Left colon (tissue), 2 donors: Measurements from ENCODE around the gene NEDD4L. TPM values are rescaled to one million over a fixed set of nuclear protein-coding genes. Genes with fewer than 3 reads are reported as not detected.
"Not testable (repeated sequence)": the region's sequence is repeated elsewhere in the genome, so short reads cannot be mapped to it uniquely, and the experiment has no call there.

Source experiments
- ATAC-seq: fragments of 200-7000 bp; cut with Tn5 transposase; one replicate; pipeline ENCODE4 v1.9.1; 2020; ENCODE audit warnings: mild to moderate bottlenecking, moderate library complexity
- DNase-seq, 2 donors: peaks; one replicate each; pipeline ENCODE4 v3.0.0-alpha.2; 2020
- intact Hi-C, 2 donors: fragments of 100-400 bp; cut with DNase I in 1 of 2; cut with micrococcal nuclease in 1 of 2; formaldehyde crosslinking; loops; one replicate each; pipeline versions ENCODE4 v1.11.2 to v1.14.0; 2022; cut with DNase I, micrococcal nuclease
- long read RNA-seq: library from polyadenylated mRNA; unstranded; transcript quantifications from one replicate; pipeline ENCODE4 v2.0.0, GENCODE V29; 2021
- total RNA-seq, 2 donors: library from RNA; stranded (reverse); fragmentation: NEBNext Ultra II Directional; extraction: Animal tissue kit (Norgen Biotek cat#: 25700); gene quantifications; one replicate each; pipeline ENCODE4 v1.2.1, GENCODE V29; 2021
- donor health status: DM: no; HTN: no; CAD: no.
- donor health status: DM: yes; HTN: yes; CAD: no.

The NEDD4L gene
- 100 to 1,000 TPM; 176 to 332 TPM for total RNA-seq
- long read RNA-seq, full-length matches to known transcripts = 37 of 129 reads
- long read RNA-seq, partial matches to known transcripts = 54 of 129 reads
- long read RNA-seq, other reads (novel, unspliced or antisense) = 38 of 129 reads

DNA sequence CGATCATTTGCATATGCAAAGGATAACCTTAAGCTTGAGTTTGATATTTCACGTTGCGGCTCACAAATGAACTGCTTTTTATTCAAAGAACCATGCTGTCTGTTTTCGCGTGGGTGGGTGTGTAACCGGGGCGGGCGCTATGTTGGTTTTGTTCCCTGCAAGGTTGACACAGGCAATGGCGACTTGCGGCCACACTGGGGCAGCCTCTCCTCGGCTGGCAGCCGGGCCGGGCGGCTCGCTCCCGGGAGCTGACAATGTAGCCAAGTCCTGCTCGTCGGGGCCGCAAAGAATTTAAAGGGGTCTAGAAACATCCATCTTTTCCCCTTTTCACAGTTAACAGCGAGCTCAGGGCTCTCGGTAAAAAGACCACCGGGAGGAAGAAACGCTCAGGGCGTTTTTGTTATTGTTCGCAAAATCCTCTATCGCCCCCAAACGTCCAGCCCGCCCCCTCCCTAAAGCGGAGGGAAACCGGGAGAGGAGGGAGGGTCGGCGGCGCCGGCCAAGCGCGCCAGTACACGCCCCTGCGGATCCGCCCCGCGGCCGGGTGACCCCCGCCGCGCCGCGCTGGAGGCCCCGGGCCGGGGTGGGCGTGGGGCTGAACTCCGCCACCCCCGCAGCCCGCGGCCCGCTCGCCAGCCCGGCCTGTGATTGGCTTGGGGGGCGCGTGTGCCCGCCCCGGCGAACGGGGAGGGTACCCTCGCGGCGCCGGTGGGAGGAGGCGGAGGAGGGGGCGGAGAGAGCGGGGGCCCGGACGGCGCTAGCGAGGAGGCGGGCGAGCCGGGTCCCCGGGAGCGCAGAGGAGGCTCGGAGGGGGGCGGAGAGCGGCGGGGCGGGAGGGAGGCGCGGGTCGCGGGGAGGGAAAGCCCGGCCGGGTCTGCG lies at the start of gene NEDD4L:
Gene NEDD4L, plus strand, starts transcription at position 736 of the 879 bp plus-strand sequence. CDS start 435 bp downstream, outside the sequence.
- intact Hi-C loops = loop anchor here (5.0 to 10.0 kb wide), 4 partner anchors 79 to 409 kb away; no protein-coding TSS in a partner anchor
- DNase-seq = peak; percentile 88 to 89

DNA sequence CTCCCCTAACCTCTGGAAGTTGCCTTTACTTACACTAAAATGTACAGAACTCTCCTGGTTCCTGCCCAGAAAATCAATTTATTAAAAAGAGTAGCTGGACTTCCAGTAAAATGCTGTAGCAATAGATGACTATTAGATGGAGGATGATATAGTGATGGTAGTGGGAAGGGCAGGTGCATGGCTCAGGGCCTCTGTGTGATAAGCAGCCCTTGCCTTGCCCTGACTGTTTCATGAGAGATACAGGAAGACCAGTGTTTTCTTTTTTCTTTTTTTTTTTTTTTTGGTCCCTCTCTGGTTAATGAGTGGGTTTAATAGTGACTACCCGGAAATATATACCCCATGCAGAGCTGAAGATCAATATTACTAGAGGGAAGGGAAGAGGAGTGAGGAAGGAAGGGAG lies 48.7 kb upstream of the NEDD4L start:
- DNase-seq (no peak), ATAC-seq (no peak)
- intact Hi-C loops = no loop called here

More for the DNA sequence above, at the start of gene NEDD4L:
- ATAC-seq = peak; percentile 73

DNA sequence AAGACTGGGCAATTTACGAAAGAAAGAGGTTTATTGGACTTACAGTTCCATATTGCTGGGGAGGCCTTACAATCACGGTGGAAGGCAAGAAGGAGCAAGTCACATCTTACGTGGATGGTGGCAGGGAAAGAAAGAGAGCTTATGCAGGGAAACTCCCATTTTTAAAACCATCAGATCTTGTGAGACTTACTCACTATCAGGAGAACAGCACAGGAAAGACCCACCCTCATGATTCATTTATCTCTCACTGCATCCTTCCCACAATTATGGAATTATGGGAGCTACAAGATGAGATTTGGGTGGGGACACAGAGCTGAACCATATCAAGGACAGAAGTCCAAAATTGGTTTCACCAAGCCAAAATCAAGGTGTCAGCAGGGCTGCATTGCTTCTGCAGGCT lies 47.1 kb upstream of the NEDD4L start:
- DNase-seq, intact Hi-C loops, ATAC-seq: not testable (repeated sequence)

DNA sequence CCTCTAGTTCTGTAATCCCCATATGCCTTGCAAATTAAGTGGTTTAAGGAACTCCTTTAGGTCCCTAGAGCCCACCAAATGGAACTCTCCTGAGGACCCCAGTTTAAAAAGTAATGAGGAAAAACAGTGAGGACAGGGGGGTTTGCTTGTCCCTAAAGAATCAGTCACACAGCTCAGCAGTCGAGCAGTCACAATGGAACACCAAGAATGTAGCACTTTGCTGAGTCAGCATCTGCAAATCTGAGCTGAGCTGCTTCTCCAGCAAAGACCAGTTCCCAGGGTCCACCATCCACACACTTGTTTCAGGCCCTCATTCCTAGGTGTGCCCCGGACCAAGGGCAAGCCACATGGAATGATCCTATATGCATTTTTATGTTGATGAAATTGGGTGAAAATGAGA lies 46.2 kb upstream of the NEDD4L start:
- intact Hi-C loops = no loop called here
- ATAC-seq (no peak), DNase-seq (no peak)

DNA sequence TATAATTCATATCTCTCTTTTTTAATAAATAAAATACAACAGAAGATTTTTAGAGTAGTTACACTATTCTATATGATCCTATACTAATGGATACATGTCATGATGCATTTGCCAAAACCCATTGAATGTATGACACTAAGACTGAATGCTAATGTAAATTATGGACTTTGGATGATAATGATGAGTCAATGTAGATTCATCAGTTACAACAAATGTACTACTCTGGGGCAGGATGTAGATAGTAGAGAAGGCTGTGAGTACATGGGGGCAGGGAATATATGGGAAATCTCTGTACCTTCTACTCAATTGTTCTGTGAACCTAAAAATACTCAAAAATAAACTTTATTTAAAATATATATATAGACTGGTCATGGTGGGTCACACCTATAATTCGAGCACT lies 45.6 kb upstream of the NEDD4L start:
- intact Hi-C loops = no loop called here
- DNase-seq = no peak
- no peak for ATAC-seq

DNA sequence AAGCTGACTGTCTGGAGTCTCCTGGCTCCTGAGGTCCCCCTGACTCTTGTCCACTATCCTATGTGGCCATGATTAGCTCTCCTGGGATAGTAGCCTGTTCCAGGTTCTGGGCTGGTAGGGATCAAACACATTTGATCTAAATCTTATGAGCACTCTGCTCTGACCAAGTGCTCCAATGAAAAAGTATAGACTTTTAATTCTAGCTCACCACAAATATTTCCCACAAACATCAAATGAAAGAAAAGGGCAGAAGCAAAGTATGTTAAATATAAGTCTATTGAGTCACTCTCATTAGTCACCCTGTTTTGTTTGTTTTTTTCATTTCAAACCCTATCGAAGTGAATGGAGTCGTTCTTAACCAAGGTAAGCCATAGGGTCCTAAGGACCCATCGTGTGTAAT lies 39.7 kb upstream of the NEDD4L start:
- intact Hi-C loops = no loop called here
- ATAC-seq = no peak
- no peak for DNase-seq

DNA sequence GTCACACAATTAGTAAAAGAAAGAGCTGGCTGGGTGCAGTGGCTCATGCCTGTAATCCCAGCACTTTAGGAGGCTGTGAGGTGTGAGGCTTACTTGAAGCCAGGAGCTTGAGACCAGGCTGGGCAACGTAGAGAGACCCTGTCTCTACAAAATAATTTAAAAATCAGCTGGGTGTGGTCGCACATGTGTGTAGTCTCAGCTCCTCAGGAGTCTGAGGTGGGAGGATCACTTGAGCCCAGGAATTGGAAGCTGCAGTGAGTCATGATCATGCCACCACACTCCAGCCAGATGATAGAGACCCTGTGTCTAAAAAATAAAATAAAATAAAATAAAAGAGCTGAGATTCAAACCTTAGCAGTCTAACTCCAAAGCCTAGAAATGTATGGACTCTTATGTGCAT lies 39.0 kb upstream of the NEDD4L start:
- ATAC-seq (no peak), DNase-seq (no peak)
- intact Hi-C loops = no loop called here

DNA sequence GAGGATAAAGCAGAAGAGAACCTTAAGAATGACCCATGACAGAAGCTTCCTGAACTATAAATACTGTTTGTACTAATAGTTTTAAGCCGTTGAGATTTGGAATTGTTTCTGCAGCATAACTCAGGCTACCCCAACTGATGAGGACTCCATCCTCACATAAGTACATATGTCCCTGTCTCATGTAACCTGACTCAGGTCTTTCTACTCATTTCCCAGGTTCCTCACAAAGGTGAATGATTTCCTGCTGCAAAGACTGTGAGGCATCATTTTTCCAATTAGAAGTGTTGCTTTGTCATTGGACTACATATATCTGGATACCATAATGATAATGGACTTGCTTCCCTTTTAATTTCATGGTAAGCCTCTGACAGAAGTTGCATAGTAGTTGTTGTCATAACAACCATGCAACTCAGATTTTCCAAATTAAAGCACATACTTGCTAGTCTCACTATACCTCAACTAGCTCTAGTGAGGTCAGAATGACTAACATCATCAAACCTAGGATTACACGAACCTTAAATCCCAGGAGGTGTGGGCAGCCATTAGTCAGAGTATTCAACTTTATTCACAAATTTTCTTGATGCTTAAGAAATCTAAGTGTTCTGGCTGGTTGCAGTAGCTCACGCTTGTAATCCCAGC lies 38.0 kb upstream of the NEDD4L start:
- intact Hi-C loops = no loop called here

DNA sequence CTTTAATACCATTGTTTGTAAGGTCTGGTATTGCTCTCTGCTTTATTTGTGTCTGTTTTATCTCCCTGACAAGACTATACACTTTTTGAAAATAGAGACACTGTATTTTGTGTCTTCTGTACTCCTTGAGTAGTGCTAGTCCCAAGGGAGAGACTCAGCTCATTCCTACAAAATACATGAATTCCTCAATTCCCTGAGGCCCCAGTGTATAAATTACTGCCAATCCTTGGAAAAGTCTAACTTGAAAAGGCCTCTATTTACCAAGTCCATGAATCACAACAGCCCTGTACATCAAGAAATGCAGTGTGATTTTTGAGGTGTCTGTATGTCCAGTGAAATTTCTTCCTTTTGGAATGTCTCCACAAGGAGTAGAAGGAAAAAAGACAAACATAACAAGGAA lies 34.9 kb upstream of the NEDD4L start:
- DNase-seq (no peak), ATAC-seq (no peak)
- intact Hi-C loops = no loop called here

More for the DNA sequence above, 38.0 kb upstream of the NEDD4L start:
- DNase-seq (no peak), ATAC-seq (no peak)

DNA sequence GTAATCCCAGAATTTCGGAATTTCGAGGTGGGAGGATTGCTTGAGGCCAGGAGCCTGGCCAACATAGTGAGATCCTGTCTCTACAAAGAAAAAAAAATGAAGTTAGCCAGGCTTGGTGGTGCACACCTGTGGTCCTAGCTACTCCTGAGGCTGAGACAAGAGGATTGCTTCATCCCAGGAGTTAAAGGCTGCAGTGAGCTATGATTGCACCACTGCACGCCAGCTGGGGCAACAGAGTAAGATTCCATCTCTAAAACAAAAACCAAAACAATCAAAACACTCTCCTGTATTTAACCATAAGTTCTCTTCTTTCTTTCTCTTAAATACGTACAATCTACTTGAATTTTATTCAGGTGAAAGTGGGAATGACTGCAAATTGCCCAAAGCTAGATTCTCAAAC lies 33.8 kb upstream of the NEDD4L start:
- ATAC-seq (no peak), DNase-seq (no peak)
- intact Hi-C loops = loop anchor here in 1 of 2 donors (10.0 kb wide), 1 partner anchor 45 kb away; no protein-coding TSS in a partner anchor

DNA sequence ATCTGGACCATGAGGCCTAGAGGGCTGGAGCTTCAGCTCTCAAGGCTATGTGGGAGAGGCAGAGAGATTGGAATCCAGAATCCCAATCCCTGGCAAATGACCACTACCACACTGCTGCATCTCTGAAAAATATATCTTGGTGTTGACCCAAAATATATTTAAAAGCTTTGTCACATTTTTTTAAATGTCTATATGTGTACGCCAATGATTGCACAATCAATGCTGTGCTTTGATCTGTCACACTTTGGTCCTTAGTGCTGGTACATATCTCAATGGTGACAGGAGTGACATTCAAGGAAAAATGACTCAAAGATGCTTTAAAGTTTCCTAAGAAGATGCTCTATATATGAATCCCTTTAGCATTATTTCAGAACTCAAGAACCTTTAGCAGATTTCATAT lies 31.7 kb upstream of the NEDD4L start:
- DNase-seq (no peak), ATAC-seq (no peak)
- intact Hi-C loops = loop anchor here in 1 of 2 donors (10.0 kb wide), 1 partner anchor 48 kb away; no protein-coding TSS in a partner anchor

DNA sequence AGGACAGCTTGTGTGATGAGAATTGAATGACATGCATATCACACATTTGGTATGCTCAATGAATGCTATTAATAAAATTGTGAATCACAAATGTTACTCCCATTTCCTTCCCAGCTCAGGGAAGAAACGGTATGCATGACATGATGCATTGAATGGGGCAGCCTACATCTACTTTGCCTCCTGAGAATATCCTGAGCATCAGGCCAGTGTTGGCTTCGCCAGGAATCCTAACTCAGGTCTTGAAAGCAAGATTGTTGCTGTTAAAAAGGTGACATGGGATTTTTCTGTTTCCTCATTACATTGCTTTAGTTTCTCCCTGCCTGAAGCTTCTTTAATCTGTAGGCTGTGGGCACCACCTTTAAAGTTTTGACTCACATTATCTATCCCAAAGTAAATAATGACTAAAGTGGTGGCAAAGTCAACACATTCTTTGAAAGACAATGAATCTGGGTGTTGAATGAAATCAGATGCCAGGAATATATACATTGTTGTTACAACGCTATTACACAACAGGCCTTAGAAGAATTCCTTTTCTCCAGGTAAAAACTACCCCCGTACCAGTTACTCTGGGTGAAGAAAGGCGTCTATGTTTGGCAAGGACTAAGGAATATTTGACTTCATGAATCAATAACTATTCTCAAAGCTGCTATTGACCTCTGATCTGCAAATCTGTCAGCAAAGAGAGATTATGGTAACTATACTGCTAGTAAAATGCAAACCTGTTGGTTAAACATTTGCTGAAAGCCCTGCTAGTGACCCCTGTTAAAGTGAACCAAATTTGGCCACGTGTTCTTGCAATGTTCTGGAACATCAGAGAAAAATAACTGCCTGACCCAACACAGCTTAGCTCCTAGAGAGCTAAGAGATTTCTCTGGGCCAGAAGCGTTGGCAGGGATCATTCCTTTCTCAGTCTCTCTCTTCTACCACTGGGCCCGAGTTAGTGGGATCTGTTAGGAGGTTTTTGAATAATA lies 30.5 kb upstream of the NEDD4L start:
- intact Hi-C loops = loop anchor here in 1 of 2 donors (10.0 kb wide), 1 partner anchor 49 kb away; no protein-coding TSS in a partner anchor
- peak; percentile 84 for ATAC-seq
- DNase-seq = peak in 1 of 2 donors; percentile 55

DNA sequence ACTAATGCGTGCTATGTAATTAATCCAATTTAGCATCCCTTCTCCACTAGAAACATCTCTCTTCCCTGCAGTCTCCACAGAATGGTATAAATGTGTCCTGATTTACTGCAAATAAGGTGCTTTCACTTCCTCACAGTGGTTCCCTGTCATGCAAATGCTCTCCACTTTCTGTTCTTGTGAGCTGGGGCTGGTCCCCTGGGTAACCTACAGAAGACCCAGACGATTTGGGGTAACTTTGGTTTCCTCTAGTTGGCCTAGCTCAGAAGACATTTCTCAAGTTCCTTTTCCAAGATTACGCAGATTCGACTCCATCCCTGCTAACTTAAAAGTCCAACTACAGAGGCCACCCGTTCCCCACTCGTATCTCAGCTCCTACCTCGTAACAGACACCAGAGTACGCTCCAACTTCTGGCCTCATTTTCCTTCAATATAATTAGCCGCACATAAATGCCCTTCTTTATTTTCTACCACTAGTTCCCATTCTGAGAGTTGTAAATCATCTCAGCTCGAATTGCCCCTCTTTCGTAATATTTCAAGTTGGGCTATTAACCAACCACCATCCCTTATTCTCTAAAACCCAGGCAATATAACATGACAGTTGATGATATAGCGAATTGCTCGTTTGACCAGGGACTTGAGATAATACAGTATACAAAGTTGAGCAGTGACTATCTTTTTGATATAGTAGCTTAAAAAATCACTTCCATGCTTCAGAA lies 28.8 kb upstream of the NEDD4L start:
- DNase-seq (no peak), ATAC-seq (no peak)
- intact Hi-C loops = loop anchor here in 1 of 2 donors (10.0 kb wide), 1 partner anchor 50 kb away; no protein-coding TSS in a partner anchor

DNA sequence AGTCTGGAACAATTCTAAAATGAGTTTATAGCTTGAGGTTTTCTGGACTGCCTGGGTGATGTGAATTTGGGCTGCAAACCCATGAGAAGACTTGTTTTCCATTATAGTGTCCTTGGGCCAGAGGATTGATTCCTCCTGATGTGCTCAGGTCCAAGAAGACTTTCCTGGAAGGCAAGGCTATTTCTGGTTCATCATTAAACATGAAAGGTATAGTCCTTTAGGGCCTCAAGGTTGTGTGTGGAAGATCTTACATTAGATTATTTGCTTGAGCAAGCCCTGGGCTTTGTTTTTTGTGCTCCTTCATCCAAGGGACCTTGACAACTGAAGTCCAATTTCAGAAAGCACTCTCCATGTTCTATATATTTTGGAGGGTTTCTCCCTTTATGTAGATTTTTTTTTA lies 26.8 kb upstream of the NEDD4L start:
- DNase-seq (no peak), ATAC-seq (no peak)
- intact Hi-C loops = loop anchor here in 1 of 2 donors (10.0 kb wide), 1 partner anchor 52 kb away; no protein-coding TSS in a partner anchor

DNA sequence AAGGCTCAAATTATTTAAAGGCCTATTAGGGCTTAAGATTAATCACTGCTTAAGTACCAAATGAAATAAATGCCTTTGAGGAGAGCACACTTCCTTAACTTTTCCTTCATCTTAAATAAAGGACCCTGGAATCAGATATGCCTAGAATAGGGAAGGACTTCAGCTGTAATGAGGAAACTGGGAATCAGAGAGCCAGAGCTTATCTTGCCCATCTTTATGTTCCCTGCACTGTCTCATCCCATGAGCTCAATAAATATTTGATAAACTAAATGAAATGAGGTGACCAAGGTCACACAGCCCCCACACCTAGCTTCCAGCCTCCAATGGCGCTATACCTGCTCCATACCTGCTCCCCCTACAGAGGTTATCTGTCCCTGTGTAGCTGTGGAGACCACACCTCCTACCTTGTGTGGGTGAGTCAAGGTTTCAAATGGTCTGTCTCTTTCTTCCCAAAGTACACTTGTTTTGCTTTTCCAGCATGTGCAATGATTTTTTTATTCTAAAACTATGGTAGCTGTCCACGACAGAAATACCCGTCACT lies 23.4 kb upstream of the NEDD4L start:
- peak; percentile 64 for ATAC-seq
- DNase-seq = no peak
- intact Hi-C loops = no loop called here

DNA sequence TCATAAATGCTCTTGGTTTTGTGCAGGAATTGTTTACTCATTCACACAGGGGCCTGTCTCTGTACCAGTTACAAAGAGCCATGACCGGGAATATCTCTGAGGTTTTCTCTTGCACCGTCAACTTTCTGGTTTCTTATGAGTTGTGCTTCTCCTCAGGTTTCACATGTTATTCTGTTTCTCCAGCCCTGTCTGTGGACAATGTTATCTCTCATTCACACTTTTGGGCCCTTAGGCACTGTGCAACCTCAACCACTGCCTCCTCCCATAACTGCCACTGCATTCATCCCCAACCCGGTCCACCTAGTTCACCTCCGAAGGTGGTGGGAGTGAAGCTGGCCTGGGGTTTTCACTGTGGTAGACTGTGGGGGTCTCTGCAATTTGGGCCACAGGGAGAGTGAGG lies 22.5 kb upstream of the NEDD4L start:
- DNase-seq = no peak
- intact Hi-C loops = no loop called here
- ATAC-seq = no peak

DNA sequence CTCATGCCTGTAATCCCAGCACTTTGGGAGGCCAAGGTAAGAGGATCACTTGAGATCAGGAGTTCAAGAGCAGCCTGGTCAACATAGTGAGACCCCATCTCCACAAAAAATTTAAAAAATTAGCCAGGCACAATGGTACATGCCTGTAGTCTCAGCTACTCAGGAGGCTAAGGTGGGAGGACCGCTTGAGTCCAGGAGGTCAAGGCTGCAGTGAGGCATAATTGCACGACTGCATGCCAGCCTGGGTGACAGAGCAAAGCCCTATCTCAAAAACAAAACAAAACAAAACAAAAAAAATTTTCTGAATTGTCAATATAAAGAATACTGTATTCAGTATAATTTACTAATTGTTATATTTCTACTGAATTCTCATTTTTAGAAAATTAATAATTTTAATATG lies 20.9 kb upstream of the NEDD4L start:
- DNase-seq (no peak), ATAC-seq (no peak)
- intact Hi-C loops = no loop called here

DNA sequence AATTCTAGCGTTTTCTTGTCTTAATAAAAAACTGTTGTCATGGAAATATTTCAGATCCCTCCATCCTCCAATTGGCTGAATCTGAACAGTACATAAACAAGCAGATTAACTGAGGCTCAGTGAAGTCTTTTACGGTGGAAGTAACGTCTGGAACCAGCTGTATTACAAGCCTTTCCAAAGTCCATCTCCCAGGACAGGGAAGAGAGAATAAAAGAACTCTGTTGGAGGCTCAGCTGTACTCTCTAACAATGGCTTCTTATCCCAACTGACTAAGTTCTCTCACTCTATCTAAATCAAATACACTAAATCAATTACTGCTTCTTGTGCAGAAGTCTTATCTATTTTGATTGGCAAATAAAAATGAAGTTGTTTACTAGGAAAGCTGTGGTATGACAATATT lies 19.9 kb upstream of the NEDD4L start:
- no peak for DNase-seq
- peak; percentile 89 for ATAC-seq
- intact Hi-C loops = no loop called here
